GM10266 (cell line): Measurements from ENCODE around the gene SFT2D2.

Experiments
- DNase-seq: peaks from one replicate; pipeline ENCODE4 v3.0.0; 2012; ENCODE audit errors: extremely low spot score
- TF ChIP-seq, protein P1 (sequence below): IDR thresholded peaks from 2 replicates; pipeline ENCODE4 v1.5.1; 2012; ENCODE audit warnings: mild to moderate bottlenecking, low read depth; ENCODE audit not compliant: control insufficient read depth, insufficient read depth; ENCODE audit errors: missing control alignments

SFT2D2 gene

DNA sequence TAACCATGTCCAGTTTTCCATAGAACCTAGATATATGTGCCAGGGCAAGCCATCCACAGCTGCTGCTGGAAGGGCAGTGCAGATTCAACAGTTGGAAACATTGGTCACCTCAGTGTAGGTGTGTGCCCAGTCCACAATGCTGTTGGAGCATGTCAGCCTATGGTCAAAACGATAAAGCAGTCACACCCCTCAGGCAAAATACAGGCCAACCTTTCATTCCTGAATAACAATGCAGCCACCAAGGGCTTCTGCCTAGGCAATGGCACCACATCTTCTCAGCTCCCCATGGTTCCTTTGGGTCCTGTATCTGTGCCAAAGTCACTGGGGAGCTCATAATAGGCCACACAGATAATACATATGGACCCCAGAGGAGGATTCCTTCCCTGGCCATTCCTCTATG lies 39.8 kb downstream of the SFT2D2 start:
- TF ChIP-seq, protein P1, sequence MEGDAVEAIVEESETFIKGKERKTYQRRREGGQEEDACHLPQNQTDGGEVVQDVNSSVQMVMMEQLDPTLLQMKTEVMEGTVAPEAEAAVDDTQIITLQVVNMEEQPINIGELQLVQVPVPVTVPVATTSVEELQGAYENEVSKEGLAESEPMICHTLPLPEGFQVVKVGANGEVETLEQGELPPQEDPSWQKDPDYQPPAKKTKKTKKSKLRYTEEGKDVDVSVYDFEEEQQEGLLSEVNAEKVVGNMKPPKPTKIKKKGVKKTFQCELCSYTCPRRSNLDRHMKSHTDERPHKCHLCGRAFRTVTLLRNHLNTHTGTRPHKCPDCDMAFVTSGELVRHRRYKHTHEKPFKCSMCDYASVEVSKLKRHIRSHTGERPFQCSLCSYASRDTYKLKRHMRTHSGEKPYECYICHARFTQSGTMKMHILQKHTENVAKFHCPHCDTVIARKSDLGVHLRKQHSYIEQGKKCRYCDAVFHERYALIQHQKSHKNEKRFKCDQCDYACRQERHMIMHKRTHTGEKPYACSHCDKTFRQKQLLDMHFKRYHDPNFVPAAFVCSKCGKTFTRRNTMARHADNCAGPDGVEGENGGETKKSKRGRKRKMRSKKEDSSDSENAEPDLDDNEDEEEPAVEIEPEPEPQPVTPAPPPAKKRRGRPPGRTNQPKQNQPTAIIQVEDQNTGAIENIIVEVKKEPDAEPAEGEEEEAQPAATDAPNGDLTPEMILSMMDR = no peak
- DNase-seq = no peak

GRCh38 chr1:168266644-168267186 lies 40.9 kb downstream of the SFT2D2 start:
- TF ChIP-seq, protein P1 = no peak
- DNase-seq = no peak

DNA sequence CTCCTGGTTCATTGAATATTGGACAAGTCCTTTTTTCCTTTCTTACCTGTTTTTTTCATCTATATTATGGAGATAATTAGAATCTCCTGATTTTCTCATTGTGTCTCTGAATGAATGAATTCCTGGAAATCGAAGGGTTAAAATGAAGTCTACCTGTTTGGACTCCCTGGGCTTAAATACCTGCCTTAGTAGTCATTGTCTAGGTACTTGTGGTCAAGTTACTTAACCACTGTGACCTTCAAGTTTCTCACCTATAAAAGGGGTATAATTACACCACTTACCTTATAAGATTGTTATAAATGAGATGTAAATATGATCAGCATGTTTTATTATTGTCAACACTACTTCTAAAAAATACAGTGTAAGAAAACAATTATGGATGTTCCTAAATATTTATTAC lies 45.8 kb downstream of the SFT2D2 start:
- TF ChIP-seq, protein P1 = no peak
- no peak for DNase-seq

- TF ChIP-seq, protein P1 = no peak
Observed at GRCh38 chr1:168273575-168273974, 47.8 kb downstream of the SFT2D2 start.

GRCh38 chr1:168279253-168279652 lies 53.4 kb downstream of the SFT2D2 start:
- TF ChIP-seq, protein P1 = no peak
- DNase-seq = no peak

More at GRCh38 chr1:168273575-168273974, 47.8 kb downstream of the SFT2D2 start:
- DNase-seq = no peak

DNA sequence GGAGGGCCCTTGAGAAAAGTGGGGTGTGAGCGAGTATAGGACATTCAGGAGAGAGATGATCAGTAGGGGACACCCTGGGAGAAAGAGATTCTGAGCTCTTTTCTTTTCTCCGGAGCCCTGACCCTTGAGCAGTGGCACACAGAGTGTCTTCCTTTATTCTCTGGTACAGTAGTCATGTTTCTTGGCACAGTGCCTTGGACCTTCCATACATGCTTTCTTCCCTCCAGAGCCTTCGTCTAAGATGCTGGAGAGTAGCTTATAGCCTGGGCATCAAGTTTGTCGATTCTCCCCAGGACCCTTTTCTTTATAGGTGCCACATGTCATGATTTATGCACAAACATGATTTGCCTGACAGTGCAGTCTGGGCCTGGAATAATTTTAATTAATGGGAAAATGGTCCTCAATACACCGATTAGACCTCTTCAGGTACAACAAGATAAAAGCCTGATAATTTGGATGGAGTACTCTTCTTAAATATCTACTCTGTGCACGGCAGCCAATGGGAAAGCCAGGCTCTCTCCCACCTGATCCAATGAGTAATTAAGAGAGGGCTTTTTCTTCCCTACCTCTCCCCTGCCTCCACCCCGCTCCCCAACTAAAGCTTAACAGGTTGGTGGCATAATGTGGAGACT lies 54.6 kb downstream of the SFT2D2 start, which contains the start of gene TBX19:
TSS of gene TBX19 (plus strand) at position 582 of the 632 bp plus-strand sequence. CDS start 214 bp downstream, outside the sequence.
- no peak for DNase-seq
- TF ChIP-seq, protein P1 = no peak

DNA sequence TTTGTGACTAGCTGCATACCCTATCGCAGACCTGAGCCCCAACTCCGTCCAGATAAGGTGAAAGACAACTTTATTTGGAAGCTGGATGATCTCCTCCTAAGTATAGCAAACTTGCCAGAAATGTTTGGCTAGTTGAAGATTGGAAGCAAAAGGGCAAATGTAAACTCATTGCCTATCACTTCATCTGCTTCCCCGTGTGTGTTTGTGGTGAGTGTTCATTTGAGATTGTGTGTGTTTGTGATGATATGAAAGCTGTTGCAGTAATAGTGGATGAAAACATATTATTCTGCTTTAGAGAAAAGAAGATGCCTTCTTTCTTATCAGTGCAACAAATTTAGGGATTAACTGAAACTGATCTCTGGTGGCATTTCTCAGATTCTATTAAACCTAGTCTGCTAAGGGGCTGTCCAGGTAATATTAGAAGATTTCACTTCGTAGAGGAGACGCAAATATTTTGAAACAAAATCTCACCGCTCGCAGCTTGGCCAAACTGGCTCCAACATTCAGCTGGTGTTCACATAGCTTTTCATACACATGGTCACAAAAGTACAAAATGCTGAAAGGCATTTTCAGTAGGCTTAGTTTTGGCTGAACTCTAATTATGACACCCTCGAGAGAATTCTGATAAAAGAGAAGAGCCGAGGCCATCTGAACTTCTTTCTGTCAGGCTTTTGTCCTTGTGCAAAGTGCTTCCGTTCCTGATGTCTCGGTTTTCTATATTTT lies 56.0 kb downstream of the SFT2D2 start:
- TF ChIP-seq, protein P1 = no peak
- DNase-seq = no peak
